ENCODE data around the gene TRIM44. TPM values are rescaled to one million over a fixed set of nuclear protein-coding genes. Genes with fewer than 3 reads are reported as not detected.
A peak's percentile ranks its signal among the peaks of the same experiment; 100 is the strongest.

The TRIM44 gene
- polyA plus RNA-seq, 4 donors = 8.9 to 35.4 (median 12.8) TPM

GRCh38 chr11:35678975-35679374 is 16.4 kb downstream of the TRIM44 start:
- H3K4me3 ChIP-seq (ENCODE audit: low read depth in 1 of 3, low read length in 3 of 3) = no peak overlapping the region
- no peaks in the 10 kb centered on the region for H3K36me3 ChIP-seq (ENCODE audit: control insufficient read depth in 3 of 3, insufficient read depth in 2 of 3, low read depth in 1 of 3, low read length in 3 of 3)
- H3K4me1 ChIP-seq (ENCODE audit: control insufficient read depth in 3 of 3, insufficient read depth in 2 of 3, low read depth in 1 of 3, low read length in 2 of 3) = peaks cover 6 to 28% (median 11%) of the 10 kb centered on the region in 3 donors
- no peaks in the 10 kb centered on the region for H3K9me3 ChIP-seq (ENCODE audit: control insufficient read depth in 2 of 2, insufficient read depth in 1 of 2, low read depth in 1 of 2, low read length in 1 of 2)
- WGBS, 3 donors = 91 to 100% (median 98%) methylated on average over 1 of the region's 1 CpG
- DNase-seq (no peak), FAIRE-seq (no peak)
- H3K27me3 ChIP-seq (ENCODE audit: control insufficient read depth in 3 of 3, insufficient read depth in 3 of 3, low read length in 3 of 3) = no peaks in the 10 kb centered on the region
- no peak overlapping the region for H3K27ac ChIP-seq (ENCODE audit: low read depth in 1 of 3, low read length in 2 of 3)

DNA sequence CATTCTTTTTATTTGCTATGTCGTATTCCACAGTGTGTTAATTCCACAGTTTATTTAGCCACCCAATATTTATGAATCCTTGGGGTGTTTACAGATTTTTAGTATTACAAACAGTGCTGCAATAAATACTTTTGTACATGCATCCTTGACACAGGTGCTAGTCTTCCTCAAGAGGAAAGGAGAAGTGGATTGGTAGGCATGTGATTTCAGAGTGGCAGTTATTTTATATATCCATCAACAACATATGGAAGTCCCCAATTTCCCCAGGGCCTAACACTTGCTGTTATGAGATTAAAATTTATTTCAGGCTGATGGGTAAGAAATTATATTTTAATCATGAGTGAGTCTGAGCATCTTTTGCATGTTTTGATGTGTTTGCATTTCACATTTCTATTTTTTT is 17.9 kb downstream of the TRIM44 start:
- Histone ChIP-seq H3K27me3 (ENCODE audit: control insufficient read depth in 3 of 3, insufficient read depth in 3 of 3, low read length in 3 of 3) (no peaks in the 10 kb centered on the region), H3K4me1 (ENCODE audit: control insufficient read depth in 3 of 3, insufficient read depth in 2 of 3, low read depth in 1 of 3, low read length in 2 of 3) (peaks cover 6 to 29% (median 11%) of the 10 kb centered on the region in 3 donors), H3K9me3 (ENCODE audit: control insufficient read depth in 2 of 2, insufficient read depth in 1 of 2, low read depth in 1 of 2, low read length in 1 of 2) (no peaks in the 10 kb centered on the region), H3K27ac (ENCODE audit: low read depth in 1 of 3, low read length in 2 of 3) (no peak overlapping the region), H3K4me3 (ENCODE audit: low read depth in 1 of 3, low read length in 3 of 3) (no peak overlapping the region), H3K36me3 (ENCODE audit: control insufficient read depth in 3 of 3, insufficient read depth in 2 of 3, low read depth in 1 of 3, low read length in 3 of 3) (peaks cover 0 to 2% (median 1%) of the 10 kb centered on the region in 3 donors)
- WGBS, 3 donors = 94 to 98% (median 94%) methylated on average over 1 of the region's 1 CpG
- DNase-seq (no peak), FAIRE-seq (no peak)

- Histone ChIP-seq H3K27me3 (ENCODE audit: control insufficient read depth in 3 of 3, insufficient read depth in 3 of 3, low read length in 3 of 3) (no peaks in the 10 kb centered on the region), H3K4me1 (ENCODE audit: control insufficient read depth in 3 of 3, insufficient read depth in 2 of 3, low read depth in 1 of 3, low read length in 2 of 3) (peaks cover 6 to 29% (median 11%) of the 10 kb centered on the region in 3 donors), H3K36me3 (ENCODE audit: control insufficient read depth in 3 of 3, insufficient read depth in 2 of 3, low read depth in 1 of 3, low read length in 3 of 3) (peaks cover 0 to 6% (median 2%) of the 10 kb centered on the region in 3 donors), H3K27ac (ENCODE audit: low read depth in 1 of 3, low read length in 2 of 3) (peak overlapping the region in 1 of 3 donors; percentile 68), H3K9me3 (ENCODE audit: control insufficient read depth in 2 of 2, insufficient read depth in 1 of 2, low read depth in 1 of 2, low read length in 1 of 2) (no peaks in the 10 kb centered on the region), H3K4me3 (ENCODE audit: low read depth in 1 of 3, low read length in 3 of 3) (no peak overlapping the region)
- 89 to 100% (median 92%) methylated on average over 1 of the region's 1 CpG for WGBS, 3 donors
- no peak for FAIRE-seq
- DNase-seq = no peak
Measured at GRCh38 chr11:35681163-35681767, 18.7 kb downstream of the TRIM44 start.

GRCh38 chr11:35682230-35683173 is 19.9 kb downstream of the TRIM44 start:
- peak; percentile 58 to 87 for DNase-seq
- Histone ChIP-seq H3K27me3 (ENCODE audit: control insufficient read depth in 3 of 3, insufficient read depth in 3 of 3, low read length in 3 of 3) (no peaks in the 10 kb centered on the region), H3K36me3 (ENCODE audit: control insufficient read depth in 3 of 3, insufficient read depth in 2 of 3, low read depth in 1 of 3, low read length in 3 of 3) (peaks cover 0 to 10% (median 4%) of the 10 kb centered on the region in 3 donors), H3K27ac (ENCODE audit: low read depth in 1 of 3, low read length in 2 of 3) (peak overlapping the region in 1 of 3 donors; percentile 68), H3K4me3 (ENCODE audit: low read depth in 1 of 3, low read length in 3 of 3) (peak overlapping the region in 1 of 3 donors; percentile 8), H3K4me1 (ENCODE audit: control insufficient read depth in 3 of 3, insufficient read depth in 2 of 3, low read depth in 1 of 3, low read length in 2 of 3) (peaks cover 6 to 26% (median 11%) of the 10 kb centered on the region in 3 donors), H3K9me3 (ENCODE audit: control insufficient read depth in 2 of 2, insufficient read depth in 1 of 2, low read depth in 1 of 2, low read length in 1 of 2) (no peaks in the 10 kb centered on the region)
- WGBS, 3 donors = 24 to 41% (median 37%) methylated on average over 9 of the region's 9 CpGs
- FAIRE-seq = no peak

- no peak for DNase-seq
- H3K4me1 ChIP-seq (ENCODE audit: control insufficient read depth in 3 of 3, insufficient read depth in 2 of 3, low read depth in 1 of 3, low read length in 2 of 3) = peaks cover 6 to 26% (median 11%) of the 10 kb centered on the region in 3 donors
- H3K27me3 ChIP-seq (ENCODE audit: control insufficient read depth in 3 of 3, insufficient read depth in 3 of 3, low read length in 3 of 3) = no peaks in the 10 kb centered on the region
- no peaks in the 10 kb centered on the region for H3K9me3 ChIP-seq (ENCODE audit: control insufficient read depth in 2 of 2, insufficient read depth in 1 of 2, low read depth in 1 of 2, low read length in 1 of 2)
- 21 to 61% (median 43%) methylated on average over 1 of the region's 1 CpG for WGBS, 3 donors
- peaks cover 0 to 10% (median 4%) of the 10 kb centered on the region in 3 donors for H3K36me3 ChIP-seq (ENCODE audit: control insufficient read depth in 3 of 3, insufficient read depth in 2 of 3, low read depth in 1 of 3, low read length in 3 of 3)
- FAIRE-seq = no peak
- peak overlapping the region in 1 of 3 donors; percentile 68 for H3K27ac ChIP-seq (ENCODE audit: low read depth in 1 of 3, low read length in 2 of 3)
- no peak overlapping the region for H3K4me3 ChIP-seq (ENCODE audit: low read depth in 1 of 3, low read length in 3 of 3)
Measured at GRCh38 chr11:35683728-35684339, 21.3 kb downstream of the TRIM44 start.

DNA sequence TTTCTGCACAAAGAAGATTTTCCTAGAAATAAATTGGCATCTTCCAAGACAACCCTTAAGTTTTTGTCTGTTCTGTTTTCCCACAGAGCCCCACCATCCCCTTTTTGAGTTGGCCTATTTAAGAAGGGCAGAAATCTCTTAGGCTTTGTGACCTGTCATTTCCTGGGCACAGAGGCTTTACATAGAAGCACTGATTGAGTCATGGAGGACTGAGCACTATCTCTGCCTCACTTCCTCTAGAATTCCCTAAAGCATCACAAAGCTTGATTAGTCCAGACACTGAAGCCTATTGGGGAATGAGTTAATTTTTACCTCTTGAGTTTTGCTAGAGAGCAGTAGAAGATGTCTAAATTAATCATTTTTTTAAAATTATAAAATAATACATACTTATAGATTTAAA is 25.4 kb downstream of the TRIM44 start:
- H3K4me1 ChIP-seq (ENCODE audit: control insufficient read depth in 3 of 3, insufficient read depth in 2 of 3, low read depth in 1 of 3, low read length in 2 of 3) = peaks cover 0 to 9% (median under 1%) of the 10 kb centered on the region in 3 donors
- FAIRE-seq (no peak), DNase-seq (no peak)
- no peaks in the 10 kb centered on the region for H3K9me3 ChIP-seq (ENCODE audit: control insufficient read depth in 2 of 2, insufficient read depth in 1 of 2, low read depth in 1 of 2, low read length in 1 of 2)
- H3K4me3 ChIP-seq (ENCODE audit: low read depth in 1 of 3, low read length in 3 of 3) = no peak overlapping the region
- no peak overlapping the region for H3K27ac ChIP-seq (ENCODE audit: low read depth in 1 of 3, low read length in 2 of 3)
- H3K36me3 ChIP-seq (ENCODE audit: control insufficient read depth in 3 of 3, insufficient read depth in 2 of 3, low read depth in 1 of 3, low read length in 3 of 3) = peaks cover 0 to 10% (median 4%) of the 10 kb centered on the region in 3 donors
- no peaks in the 10 kb centered on the region for H3K27me3 ChIP-seq (ENCODE audit: control insufficient read depth in 3 of 3, insufficient read depth in 3 of 3, low read length in 3 of 3)

DNA sequence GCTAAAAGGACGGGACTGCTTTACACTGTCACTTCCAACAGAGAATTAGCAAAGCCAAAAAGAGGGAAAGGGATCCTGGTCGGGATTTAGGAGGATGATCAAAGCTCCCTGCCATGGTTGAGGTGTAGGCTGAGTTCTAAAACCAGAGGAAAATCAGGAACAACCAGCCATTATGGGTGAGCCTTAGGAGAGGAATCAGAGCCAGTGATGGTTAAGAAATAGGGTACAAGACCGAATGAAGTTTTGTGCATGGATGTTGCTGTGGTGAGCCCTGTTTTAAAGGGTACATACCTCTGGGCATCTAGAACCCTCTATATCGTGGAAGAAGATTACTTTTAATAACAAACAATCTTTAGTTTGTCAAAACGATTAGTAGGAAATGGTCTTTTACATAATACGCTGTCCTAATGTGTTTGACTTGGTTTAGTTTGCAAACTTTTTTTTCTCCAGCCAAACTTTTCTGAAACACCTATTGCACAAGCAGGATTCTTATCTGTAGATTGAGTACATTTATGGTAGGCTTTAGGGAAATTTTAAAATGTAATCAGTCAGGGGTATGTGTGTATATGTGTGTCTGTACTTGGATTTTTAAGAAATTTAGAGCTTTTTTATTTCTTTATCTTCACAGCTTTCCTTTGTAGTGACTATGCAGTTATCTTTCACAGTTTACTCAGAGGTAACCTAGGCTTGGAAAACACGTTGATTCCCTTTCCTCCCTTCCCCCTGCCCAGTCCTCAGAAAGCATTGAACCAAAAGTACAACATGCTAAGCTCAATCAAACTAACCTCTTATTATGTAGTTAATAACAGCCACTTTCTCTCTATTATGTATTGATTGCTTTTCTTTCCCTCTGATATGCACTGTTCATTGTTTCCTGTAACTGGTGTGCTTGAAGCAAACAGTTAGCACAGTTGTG is 26.8 kb downstream of the TRIM44 start:
- H3K27ac ChIP-seq (ENCODE audit: low read depth in 1 of 3, low read length in 2 of 3) = no peak overlapping the region
- 76 to 80% (median 78%) methylated on average over 7 of the region's 7 CpGs for WGBS, 3 donors
- FAIRE-seq = no peak

More for the DNA sequence above, 26.8 kb downstream of the TRIM44 start:
- Histone ChIP-seq H3K9me3 (ENCODE audit: control insufficient read depth in 2 of 2, insufficient read depth in 1 of 2, low read depth in 1 of 2, low read length in 1 of 2) (no peaks in the 10 kb centered on the region), H3K36me3 (ENCODE audit: control insufficient read depth in 3 of 3, insufficient read depth in 2 of 3, low read depth in 1 of 3, low read length in 3 of 3) (peaks cover 0 to 10% (median 4%) of the 10 kb centered on the region in 3 donors), H3K27me3 (ENCODE audit: control insufficient read depth in 3 of 3, insufficient read depth in 3 of 3, low read length in 3 of 3) (no peaks in the 10 kb centered on the region), H3K4me3 (ENCODE audit: low read depth in 1 of 3, low read length in 3 of 3) (no peak overlapping the region), H3K4me1 (ENCODE audit: control insufficient read depth in 3 of 3, insufficient read depth in 2 of 3, low read depth in 1 of 3, low read length in 2 of 3) (no peaks in the 10 kb centered on the region)
- no peak for DNase-seq

Data from small intestine (tissue), 7 donors.